Activated CD8-positive, alpha-beta memory T cell treated with anti-CD3 and anti-CD28 coated beads for 24 hours (primary cell): Measurements from ENCODE around the gene BRSK1.

Source experiments
- DNase-seq: peaks from one replicate; pipeline ENCODE4 v3.0.0-alpha.2; 2020

BRSK1 gene

DNA sequence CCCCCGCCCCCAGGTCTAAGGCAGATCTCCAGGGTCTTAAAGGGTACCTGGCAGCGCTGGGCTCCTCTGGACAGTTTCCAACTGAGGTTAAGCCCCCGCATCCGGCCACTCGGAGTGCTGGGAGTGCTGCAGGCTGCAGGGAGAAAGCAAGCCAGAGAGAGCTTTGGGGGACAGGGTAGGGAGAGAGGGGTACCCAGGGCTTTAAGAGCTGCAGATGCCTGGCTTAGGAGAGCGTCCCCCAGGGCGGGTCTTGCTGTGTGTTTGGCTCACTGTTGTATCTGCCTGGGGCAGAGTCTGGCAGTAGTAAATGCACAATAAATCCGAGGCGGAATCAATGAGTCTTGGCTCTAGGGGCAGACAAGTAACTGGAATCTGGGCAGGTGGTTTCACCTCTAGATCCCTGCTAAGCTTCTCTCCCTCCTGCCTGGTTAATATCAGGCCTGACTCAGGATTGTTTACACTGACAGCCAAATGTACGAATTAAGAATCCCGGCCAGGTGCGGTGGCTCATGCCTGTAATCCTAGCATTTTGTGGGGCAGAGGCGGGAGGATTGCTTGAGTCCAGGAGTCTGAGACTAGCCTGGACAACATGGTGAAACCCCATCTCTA is 71.5 kb downstream of the BRSK1 start:
- no peak for DNase-seq

DNA sequence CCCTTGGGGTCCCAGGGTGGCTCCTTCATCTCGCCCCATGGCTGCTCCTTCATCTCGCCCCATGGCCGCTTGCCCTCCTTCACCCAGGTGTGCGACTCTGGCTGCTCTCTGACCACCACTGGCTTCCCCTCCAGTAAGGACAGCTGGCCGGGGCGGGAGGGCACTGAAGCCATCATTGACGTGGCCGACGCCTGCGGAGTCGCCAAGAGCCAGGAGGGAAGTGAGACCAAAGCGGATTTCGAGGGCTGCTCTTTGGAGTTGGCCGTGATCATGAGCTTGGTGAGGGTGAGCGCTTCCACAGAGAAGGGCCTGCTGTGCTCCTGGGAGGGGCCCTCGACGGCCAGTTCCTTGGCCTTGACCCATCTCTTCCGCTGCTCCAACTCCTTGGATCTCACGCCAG is 74.7 kb downstream of the BRSK1 start:
- no peak for DNase-seq

DNA sequence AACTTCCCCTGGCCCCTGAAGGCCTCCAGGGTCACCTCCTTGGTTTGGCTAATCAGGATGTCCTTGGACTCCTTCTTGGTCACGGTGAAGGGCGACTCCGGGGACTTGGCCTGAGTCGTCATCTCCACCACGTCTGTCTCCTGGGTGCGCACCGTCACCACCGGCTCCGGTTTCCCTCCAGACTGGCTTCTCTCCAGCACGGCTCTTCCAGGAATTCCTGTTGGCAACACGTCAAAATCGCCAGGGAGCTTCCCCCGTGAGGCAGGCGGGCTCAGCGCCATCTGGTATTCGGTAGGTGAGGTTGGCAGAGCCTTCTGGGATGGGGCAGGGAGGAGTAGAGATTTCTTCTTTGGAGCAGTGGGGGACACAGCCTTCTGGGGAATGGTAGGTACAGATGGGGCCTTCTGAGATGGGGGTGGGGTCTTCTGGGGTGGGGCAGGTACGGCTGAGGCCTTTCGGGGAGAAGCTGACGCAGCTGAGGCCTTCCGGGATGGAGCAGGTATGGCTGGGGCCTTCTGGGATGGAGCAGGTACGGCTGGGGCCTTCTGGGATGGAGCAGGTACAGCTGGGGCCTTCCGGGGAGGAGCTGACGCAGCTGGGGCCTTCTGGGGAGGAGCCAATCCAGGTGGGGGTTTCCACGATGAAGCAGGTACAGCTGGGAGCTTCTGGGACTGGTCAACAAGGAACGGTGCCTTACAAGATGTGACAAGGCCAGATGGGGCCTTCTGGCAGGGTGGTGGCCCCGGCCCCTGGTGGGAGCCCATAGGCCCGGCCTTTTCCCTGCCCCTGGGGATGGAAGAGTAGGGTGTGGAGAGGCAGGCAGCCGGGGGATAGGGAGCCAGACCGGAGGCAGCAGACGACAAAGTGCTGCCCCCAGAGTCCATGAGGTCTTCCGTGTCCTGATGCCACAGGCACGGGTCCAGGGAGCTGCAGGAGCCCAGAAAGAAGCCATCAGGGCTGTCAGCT is 75.4 kb downstream of the BRSK1 start:
- DNase-seq: no peak

DNA sequence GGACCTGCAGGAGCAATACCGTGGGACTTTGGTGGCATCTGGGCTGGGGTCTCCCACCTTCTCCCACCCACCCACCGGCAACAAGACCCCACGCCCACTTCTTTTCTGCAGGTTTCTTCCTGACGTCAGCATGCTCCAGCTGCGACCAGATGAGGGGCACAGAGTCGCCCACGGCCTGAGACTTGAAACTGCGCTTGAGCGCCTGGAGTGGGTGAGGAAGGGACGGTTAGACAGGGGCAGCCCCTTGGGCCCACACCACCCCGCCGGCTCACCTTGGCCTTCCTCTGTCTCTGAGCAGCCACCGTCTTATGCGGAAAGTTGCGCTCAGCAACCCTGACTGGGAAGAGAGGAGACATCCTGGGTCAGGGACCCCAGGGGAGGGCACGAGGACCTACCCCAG is 77.1 kb downstream of the BRSK1 start:
- DNase-seq: no peak
